CD4-positive, alpha-beta T cell treated with Interleukin-1 beta for 1 hour (primary cell): ENCODE data around the gene RPS27L.
A peak's percentile ranks its signal among the peaks of the same experiment; 100 is the strongest.
"Not testable (repeated sequence)": the region's sequence is repeated elsewhere in the genome, so short reads cannot be mapped to it uniquely, and the experiment has no call there.

Source experiments
- DNase-seq, 2 donors: peaks; one replicate each; pipeline ENCODE4 v3.0.0-alpha.2; 2020 to 2022

The RPS27L gene

GRCh38 chr15:63135281-63135680 lies 22.0 kb downstream of the RPS27L start:
- no peak for DNase-seq

GRCh38 chr15:63134245-63134985 lies 22.9 kb downstream of the RPS27L start:
- no peak for DNase-seq

DNA sequence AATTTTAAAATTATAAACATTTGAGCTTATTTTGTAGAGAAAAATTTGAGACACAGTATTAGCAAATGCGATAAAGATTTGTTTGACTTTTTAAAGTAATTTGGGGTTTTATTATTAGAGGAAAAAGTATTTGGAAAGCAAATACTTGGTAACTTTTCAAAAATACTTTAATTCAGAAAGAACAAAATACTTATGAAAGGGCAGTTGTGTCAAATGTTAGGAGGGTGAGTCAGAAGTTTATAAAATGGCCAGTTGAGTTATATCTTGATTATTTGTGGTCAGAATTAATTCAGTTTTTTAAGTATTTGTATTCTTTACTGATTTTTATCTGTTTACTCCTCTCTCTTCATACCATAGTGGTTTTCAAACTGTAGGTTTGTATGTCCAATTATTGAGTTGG lies 23.5 kb downstream of the RPS27L start:
- no peak for DNase-seq

DNA sequence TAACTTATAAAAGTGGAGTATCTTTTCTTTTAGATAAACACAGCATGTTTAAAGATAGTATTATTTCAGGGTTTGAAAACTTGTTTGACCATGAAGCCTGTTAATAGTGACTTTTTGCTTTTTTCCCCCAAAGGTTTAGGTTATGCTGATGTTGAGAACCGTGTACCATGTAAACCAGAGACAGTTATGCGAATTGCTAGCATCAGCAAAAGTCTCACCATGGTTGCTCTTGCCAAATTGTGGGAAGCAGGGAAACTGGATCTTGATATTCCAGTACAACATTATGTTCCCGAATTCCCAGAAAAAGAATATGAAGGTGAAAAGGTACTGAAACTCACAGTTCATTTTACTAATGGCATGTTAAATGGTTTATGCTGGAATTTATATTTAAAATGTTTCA lies 30.6 kb downstream of the RPS27L start:
- no peak for DNase-seq

GRCh38 chr15:63124506-63124905 lies 32.8 kb downstream of the RPS27L start:
- no peak for DNase-seq

- DNase-seq, result peak; percentile 83 to 92
Measured at GRCh38 chr15:63122002-63122875, 35.0 kb downstream of the RPS27L start.

GRCh38 chr15:63121382-63122001 lies 35.8 kb downstream of the RPS27L start, which contains the start of gene LACTB:
Gene LACTB, plus strand, starts transcription at chr15:63121861. Its CDS starts 11 bp downstream, at chr15:63121872.
- DNase-seq, result peak; percentile 80 to 84

DNA sequence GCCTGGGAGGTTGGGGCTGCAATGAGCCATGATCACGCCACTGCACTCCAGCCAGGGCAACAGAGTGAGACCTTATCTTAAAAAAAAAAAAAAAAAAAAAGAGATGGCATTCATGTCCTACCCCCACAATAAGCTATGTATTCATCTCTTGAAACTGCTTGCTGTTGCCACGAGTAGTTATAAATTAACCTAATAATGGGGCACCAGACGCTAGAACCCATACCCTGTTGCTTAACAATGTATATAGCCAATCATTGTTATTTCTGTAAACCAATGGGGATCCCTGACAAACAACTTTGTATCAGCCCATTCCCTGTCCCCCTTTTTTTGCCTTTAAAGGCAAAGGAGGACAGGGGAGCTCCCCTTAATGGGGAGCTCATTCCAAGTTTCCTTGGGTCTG lies 38.4 kb downstream of the RPS27L start:
- DNase-seq, result no peak

GRCh38 chr15:63114465-63114864 lies 42.8 kb downstream of the RPS27L start:
- DNase-seq, result no peak

DNA sequence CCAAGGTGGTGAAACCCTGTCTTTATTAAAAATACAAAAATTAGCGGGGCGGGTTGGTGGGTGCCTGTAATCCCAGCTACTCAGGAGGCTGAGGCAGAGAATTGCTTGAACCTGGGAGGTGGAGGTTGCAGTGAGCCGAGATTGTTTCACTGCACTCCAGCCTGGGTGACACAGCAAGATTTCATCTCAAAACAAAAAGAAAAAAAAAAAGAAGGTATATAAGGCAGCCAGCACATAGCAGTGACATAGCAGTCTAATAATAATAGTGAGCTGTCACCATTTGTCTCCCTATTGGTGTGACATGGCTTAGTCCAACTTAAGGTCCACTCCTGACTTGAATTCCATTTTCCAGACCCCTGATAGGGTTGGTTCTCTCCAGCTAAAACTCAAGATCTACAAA lies 44.4 kb downstream of the RPS27L start:
- DNase-seq, result no peak

- DNase-seq, result no peak
Measured at GRCh38 chr15:63111481-63111880, 45.8 kb downstream of the RPS27L start.

- DNase-seq, result no peak
Measured at GRCh38 chr15:63110428-63111026, 46.8 kb downstream of the RPS27L start.

GRCh38 chr15:63109920-63110319 lies 47.4 kb downstream of the RPS27L start:
- no peak for DNase-seq

GRCh38 chr15:63109498-63109897 lies 47.8 kb downstream of the RPS27L start:
- no peak for DNase-seq

DNA sequence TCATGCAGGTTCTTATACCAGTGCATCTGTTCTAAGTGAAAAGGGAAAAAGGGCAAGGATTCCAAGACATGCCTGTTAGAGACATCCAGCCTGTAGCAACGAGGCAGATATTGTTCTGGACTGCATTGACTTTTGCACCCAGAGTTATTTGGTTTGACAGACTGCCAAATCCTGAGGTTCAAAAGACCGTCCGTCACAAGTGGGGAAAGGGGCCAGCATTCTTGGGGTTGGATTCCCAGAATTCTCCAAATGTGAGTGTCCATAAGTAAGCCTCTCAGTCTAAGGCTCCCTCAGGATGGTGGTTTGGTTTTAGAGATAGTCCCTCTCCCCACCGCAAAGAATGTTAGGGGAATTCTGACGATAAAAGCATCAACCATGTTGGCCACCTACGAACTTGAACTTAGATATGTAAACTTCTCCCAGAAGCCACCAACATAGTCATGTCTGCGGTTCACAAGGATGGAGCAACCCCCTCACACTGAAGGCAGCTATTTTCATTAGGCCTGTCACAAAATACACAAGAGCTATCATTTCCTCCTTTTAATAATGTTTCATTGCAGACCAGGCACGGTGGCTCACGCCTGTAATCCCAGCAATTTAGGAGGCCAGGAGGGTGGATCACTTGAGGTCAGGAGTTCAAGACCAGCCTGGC lies 49.3 kb downstream of the RPS27L start:
- DNase-seq, result no peak

DNA sequence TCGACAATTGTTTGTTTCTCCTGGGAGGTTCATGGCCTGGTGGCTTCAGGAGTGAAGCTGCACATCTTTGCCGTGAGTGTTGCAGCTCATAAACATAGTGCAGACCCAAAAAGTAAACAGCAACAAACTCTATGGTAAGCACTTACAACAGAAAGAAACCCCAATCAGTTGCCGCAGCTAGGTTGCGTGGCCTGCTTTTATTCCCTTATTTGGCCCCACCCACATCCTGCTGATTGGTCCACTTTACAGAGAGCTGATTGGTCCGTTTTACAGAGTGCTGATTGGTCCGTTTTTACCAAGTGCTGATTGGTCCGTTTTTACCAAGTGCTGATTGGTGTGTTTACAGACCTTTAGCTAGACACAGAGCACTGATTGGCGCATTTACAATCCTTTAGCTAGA lies 51.9 kb downstream of the RPS27L start:
- DNase-seq, result peak; percentile 4 to 23

DNA sequence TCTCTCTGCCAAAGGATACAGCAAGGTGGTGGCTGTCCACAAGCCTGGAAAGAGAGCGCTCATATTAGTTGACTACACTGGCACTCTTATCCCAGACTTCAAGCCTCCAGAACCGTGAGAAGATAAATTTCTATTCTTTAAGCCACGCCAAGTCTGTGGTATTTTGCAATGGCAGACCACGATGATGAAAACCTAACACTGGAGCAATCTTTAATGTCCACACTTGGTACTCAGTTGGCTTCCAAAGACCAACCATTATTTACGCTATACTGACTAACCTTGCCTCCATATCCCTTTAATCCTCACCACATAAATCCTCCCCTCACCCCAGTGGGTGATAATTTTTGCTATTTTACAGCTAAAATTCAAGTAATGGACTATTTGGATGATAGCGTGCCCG lies 52.5 kb downstream of the RPS27L start:
- DNase-seq, result no peak

DNA sequence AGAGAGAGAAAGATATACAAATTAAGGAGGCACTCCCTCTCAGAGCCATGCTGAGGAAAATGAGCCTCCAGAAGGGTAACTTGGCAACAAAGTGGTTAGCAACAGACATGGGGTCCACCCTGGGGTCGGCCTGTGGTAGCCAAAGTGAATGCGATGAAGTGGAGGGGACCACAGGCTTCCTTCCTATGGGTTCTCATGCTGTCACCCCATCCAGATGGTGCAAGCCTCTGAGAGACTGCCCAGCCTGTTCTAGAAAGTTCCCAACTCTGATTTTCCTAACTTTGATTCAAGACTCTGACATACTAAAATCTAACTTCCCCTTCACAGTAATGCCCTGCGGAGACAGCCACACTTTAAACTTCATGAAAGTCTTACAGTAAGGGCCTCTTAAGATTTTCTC lies 53.9 kb downstream of the RPS27L start:
- no peak for DNase-seq

- DNase-seq, result not testable (repeated sequence)
Measured at GRCh38 chr15:63099581-63099980, 57.7 kb downstream of the RPS27L start.

DNA sequence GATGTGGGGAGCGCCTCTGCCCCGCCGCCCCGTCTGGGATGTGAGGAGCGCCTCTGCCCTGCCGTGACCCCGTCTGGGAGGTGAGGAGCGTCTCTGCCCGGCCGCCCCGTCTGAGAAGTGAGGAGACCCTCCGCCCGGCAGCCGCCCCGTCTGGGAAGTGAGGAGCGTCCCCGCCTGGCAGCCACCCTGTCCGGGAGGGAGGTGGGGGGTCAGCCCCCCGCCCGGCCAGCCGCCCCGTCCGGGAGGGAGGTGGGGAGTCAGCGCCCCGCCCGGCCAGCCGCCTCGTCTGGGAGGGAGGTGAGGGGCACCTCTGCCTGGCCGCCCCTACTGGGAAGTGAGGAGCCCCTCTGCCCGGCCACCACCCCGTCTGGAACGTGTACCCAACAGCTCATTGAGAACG lies 58.4 kb downstream of the RPS27L start:
- not testable (repeated sequence) for DNase-seq
